HG02571 (cell line): ENCODE results near the gene RASD2.

Source experiments
- ATAC-seq: cut with Tn5 transposase; IDR thresholded peaks from one replicate; pipeline ENCODE4 v1.9.1; 2021; ENCODE audit warnings: mild to moderate bottlenecking, moderate library complexity; ENCODE audit not compliant: unreplicated experiment

RASD2 gene

GRCh38 chr22:35517769-35518530 is 22.7 kb upstream of the RASD2 start:
- ATAC-seq, result no peak

GRCh38 chr22:35518811-35519210 is 21.8 kb upstream of the RASD2 start:
- ATAC-seq, result no peak

GRCh38 chr22:35519306-35520000 is 21.2 kb upstream of the RASD2 start:
- no peak for ATAC-seq

DNA sequence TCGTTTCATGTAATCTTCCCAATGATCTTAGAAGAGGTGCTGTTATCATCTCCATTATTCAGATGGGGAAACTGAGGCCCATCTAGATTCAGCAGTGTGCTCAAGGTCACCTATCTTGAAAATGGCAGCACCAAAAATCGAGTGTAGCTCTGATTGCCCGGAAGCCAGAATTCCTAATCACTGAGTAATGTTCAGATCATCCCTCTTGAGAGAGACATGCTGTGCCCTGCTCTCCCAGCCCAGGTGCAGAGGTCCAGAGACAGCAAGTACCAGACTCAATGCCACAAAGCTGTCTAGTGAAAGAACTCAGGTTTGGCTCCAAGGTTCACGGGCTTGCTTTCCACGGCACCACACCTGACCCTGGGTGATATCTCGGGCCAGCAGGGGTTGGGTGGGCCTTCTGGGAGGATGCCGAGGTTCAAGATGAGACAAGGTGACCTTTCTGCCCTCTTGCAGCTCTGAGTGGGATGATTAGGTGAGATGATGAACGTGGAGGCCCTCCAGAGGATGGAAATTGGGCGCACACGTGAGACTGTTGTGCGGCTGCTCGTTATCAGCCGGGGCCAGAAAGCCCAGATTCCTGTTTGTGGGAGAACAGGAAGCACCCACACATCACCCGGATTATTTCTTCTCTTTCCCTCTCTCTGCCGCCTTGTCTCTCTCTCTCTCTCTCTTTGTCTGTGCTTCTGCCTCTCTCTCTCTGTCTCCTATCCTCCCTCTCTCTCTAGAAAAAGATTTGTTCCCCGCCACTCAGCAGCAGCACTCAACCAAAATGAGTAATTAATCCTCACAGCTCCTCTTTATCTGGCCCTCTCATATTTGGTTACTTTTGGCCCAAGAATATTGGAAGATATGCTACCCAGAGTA is 19.0 kb upstream of the RASD2 start:
- ATAC-seq, result no peak

DNA sequence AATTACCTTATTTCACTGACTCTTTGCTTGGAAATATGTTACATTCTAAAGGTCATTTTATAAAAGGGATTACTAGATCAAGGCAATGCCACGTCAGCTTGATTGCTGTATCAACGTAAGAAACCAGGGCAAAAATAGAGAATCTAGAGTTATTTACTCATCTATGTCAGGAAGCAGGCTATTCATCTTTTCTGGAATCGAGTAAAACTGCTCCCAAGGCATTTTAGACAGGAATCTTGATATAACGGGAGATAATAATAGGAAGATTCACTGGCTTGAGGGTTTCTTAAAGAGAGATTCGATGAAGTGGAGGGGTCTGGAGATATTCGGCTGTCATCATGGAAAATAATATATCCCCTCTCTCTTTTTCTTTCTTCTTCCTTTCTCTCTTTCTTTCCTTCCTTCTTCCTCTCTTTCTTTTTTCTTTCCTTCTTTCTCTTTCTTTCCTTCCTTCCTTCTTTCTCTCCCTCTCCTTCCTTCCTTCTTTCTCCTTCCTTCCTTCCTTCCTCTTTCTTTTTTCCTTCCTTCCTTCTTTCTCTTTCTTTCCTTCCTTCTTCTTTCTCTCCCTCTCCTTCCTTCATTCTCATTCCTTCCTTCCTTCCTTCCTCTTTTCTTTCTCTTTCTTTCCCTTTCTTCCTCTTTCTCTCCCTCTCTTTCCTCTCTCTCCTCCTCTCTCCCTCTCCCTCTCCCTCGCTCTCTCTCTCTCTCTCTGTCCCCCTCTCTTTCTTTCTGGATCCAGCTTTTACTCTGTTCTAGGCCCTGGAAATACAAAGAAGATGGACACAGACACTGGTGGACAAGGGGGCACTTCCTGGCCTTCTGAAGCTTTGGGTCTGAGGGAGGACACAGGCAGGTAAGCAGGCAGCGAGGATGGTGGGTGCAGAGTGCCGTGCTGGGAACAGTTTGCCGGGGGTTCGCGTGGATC is 18.1 kb upstream of the RASD2 start:
- no peak for ATAC-seq

DNA sequence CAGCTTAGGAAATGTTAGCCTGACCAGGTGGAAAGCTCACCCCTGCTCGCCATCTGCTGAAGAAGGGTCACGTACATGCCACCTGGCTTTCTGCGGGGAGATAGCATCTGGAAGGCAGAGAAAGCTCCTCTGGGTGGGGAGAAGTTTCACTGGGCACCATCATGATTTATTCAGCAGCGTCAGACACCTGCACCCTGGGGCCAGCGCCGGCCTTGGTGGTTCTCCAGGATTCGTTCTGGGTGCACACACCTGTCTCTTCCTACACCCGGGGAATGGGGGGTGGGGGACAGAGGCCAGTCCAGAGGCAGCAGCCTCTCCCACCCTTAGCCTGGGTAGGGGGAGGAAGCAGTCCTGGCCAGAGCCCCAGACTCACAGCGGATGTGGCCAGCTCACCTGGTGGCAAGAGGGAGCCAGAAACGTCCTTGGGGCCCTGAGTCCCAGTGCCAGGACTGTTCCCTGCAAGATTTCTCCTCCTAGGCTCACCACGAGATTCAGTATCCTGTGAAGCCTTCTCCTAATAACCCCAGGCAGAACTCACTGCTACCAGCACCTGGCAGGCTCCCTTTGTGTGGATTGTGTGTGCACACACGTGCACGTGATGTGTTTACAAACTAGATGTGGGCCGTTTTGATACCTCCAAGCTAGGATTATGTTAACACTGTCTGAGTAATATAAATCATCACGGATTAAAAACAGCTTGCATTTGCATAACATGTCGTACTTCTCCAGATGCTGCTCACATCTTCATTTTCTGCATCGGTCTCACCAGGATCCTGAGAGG is 17.3 kb upstream of the RASD2 start:
- ATAC-seq, result no peak

DNA sequence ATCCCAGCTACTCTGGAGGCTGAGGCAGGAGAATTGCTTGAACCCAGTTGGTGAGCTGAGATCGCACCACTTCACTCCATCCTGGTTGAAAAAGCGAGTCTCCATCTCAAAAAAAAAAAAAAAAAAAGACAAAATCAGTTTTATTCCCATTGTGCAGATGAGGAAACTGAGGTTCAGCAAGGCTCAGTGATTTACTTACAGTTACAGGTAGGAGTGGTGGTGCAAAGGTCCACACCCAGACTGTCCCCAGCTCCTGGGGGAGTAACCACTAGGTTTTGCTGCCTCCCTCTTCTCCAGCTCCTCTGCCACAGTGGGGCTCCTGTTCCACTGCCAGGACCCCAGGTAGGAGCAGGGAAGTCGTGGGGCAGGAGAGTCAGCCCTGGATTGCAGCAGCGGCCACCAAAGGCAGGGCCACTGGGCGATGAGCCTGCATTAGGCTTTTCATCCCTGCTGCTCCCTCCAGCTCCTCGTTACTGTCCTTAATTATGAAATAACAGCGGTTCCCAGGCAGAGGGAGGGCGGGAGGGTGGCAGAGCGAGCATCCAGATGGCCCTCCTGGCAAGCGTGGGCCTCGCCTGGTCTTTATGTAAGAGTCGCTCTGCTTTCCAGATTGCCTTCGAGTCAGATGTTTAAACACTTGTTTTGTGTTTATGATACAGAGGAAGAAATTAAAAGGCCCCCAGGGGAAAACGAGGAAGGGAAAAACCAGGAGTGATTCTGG is 15.5 kb upstream of the RASD2 start:
- ATAC-seq, result no peak

DNA sequence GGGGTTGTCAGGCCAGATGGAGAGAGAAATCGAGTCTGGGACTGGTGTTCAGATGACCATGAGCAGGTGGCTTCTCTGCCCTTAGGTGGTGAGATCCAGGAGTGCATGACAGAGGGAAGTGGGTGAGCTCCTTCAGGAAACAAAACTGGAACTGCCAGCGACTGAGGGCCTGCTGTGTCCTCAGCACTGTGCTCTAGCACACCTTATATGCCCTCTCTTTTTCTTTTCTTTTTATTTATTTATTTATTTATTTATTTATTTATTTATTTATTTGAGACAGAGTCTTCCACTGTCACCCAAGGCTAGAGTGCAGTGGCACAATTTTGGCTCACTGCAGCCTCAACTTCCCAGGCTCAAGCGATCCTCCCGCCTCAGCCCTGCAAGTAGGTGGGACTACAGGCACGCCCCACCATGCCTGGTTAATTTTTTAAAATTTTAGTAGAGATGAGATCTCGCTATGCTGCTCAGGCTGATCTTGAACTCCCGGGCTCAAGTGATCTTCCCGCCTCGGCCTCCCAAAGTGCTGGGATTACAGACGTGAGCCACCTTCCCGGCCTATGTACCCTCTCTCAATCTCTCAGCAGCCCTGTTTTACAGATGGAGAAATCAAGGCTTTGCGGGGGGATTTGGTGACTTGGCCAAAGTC is 14.8 kb upstream of the RASD2 start:
- ATAC-seq, result no peak

GRCh38 chr22:35526333-35526979 is 14.2 kb upstream of the RASD2 start:
- ATAC-seq, result no peak

DNA sequence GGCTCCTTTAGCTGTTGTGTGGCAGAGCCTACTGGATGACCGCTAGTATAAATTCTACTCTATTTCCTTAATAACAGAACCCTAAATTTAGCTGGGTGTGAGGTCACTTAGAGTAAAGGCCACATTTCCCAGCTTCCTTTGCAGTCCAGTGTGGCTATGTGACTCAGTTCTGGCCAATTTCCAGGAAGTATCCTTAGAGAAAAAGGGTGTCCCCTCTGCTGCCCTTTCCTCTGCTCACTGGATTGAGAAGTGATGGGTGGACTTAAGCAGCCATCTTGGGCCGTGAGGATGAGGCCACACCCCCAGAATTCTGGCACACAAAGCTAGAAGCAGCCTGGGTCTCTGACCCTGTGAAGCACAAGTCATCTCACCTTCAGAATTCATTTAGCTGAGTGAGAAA is 11.7 kb upstream of the RASD2 start:
- ATAC-seq, result no peak

- no peak for ATAC-seq
Measured at GRCh38 chr22:35530700-35531099, 9.9 kb upstream of the RASD2 start.

- no peak for ATAC-seq
Measured at GRCh38 chr22:35531202-35531601, 9.4 kb upstream of the RASD2 start.

- no peak for ATAC-seq
Measured at GRCh38 chr22:35531676-35532075, 9.0 kb upstream of the RASD2 start.

GRCh38 chr22:35533365-35534029 is 7.1 kb upstream of the RASD2 start:
- ATAC-seq, result no peak

DNA sequence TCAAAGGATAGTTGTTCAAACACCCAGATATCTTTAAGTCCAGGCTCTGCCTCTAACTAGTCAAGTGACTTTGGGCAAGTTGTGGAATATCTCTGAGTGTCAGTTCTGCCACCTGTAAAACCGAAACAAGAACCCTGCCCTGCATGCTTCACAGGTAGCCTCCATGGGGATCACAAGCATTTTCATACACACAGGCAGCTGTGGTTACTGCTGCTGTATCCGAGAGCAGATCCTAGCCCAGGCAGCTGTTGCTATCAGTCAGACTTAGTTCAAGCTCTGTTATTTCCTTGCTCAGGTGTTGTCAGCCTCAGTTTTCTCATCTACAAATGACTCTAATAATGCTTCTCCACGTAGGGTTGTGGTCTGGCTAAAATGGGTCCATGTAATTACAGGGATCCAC is 6.5 kb upstream of the RASD2 start:
- ATAC-seq, result no peak

GRCh38 chr22:35537232-35537631 is 3.4 kb upstream of the RASD2 start:
- no peak for ATAC-seq

GRCh38 chr22:35538801-35539321 is 1.8 kb upstream of the RASD2 start:
- no peak for ATAC-seq
